GM10266 (cell line): ENCODE results near the gene AGAP6.
"Not testable (repeated sequence)": the region's sequence is repeated elsewhere in the genome, so short reads cannot be mapped to it uniquely, and the experiment has no call there.

ENCODE experiments used
- DNase-seq: peaks from one replicate; pipeline ENCODE4 v3.0.0; 2012; ENCODE audit errors: extremely low spot score

AGAP6 gene

DNA sequence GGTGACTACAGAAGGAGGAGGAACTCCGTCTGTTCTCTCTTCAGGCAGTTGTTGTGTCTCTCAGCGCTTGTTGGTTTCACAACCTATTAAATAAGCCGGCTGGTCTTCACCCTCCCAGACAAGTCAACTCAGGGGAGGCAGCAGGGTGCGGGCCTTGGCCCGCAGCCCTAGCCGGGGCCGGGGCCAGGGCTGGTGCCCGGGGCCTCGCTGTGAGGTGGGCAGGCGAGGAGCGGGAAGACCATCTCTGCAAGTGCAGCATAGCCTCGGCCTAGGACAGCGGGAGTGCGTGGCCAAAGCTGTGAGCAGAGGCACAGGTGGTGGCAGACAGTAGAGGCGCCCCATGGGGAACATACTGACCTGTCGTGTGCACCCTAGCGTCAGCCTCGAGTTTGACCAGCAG is at the start of gene AGAP6:
Gene AGAP6 (plus strand): TSS at position 31 of the 400 bp plus-strand sequence. CDS start 310 bp downstream, at position 341.
- not testable (repeated sequence) for DNase-seq

DNA sequence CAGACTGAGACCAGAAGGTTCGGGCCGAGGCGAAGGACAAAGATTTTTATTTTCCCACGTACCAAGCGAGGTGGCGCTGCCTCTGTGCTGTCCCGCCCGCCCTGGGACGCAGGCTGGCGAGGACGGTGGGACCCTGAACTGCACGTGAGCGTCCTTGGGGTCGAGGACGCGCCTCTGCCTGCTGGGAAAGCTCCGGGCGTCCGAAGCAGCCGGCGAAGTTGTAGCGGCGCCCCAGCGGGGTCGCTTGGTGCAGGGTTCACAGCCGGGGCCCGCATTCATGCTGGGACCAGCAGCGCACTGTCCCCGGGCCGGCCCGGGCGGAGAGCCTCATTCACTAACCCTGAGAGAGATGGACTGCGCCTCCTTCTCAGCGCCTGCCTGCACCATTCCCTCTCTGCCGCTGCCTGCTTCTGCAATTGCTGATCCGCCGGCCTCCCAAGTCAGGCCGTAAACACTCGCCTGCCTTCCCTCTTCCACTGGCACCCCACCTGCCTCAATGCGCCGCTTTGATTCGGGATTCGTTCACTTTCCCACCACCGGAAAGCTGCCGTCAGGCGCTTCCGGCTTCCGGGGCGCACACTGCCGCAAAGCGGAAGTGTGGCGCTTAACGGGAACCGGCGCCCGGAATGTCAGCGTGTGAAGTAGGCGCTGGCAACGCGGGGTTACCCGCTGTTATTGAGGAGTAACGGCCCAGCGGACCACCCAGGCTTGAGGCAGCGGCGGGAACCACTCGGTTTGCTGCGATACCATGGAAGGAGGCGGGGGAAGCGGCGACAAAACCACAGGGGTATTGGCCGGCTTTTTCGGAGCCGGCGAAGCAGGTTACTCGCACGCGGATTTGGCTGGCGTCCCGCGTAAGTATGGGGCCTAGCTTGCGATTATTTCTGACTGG is 46.5 kb upstream of the AGAP6 start, which contains the start of the genes PARG and TIMM23B:
Gene PARG (minus strand): TSS at position 581 of the 892 bp plus-strand sequence. CDS start 302 bp downstream, at position 279.
Gene TIMM23B (plus strand): TSS at position 607 of the 892 bp plus-strand sequence. CDS start 142 bp downstream, at position 749.
- DNase-seq, result peak; percentile 45

DNA sequence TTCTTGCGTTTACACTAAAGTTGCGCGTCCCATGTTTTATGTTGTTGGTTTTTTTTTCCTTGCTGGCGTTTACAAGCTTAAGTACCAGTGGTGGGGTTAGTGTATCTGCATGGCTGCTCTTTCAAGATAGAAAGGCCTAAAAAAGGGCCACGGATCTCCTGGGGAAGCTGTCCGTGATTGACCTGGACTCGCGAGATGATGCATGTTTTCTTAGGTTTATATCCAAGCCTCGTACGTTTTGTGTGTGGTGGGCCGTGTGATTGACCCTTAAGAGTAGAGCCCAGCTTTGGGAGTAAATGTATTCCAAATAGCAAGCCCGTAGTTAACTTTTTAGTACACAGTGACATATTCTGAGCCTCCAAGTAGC is 45.9 kb upstream of the AGAP6 start:
- DNase-seq, result not testable (repeated sequence)

DNA sequence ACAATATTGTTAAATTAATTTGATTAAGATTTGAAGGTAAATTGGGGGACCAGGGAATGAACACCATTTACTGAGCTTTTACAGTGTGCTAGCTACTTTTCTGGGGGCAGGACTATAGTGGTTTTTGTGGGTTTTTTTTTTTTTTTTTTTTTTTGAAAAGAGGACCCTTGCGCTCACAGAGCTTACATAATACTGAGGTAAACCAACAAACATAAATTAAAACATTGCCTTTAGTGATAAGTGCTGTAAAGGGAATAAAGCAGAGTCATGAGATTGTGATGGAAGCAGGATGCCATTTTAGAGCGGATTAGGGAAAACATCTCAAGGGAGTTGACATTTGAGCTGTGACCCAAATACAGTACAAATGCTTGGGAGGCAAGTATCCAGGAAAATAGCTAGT is 44.6 kb upstream of the AGAP6 start:
- DNase-seq, result not testable (repeated sequence)

DNA sequence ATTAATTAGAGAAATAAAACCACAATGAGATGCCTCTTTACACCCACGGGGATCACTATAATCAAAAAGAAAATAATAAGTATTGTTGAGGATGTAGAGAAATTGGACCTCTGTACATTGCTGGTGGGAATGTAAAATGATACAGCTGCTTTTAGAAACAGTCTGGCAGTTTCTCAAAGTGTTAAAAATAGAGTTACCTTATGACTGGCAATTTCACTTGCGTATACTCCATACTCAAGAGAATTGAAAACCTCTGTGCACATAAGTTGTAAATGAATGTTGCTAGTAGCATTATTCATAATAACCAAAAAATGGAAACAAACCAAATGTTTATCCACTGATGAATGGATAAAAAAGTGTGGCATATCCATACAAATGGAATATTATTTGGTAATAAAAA is 40.1 kb upstream of the AGAP6 start:
- not testable (repeated sequence) for DNase-seq

DNA sequence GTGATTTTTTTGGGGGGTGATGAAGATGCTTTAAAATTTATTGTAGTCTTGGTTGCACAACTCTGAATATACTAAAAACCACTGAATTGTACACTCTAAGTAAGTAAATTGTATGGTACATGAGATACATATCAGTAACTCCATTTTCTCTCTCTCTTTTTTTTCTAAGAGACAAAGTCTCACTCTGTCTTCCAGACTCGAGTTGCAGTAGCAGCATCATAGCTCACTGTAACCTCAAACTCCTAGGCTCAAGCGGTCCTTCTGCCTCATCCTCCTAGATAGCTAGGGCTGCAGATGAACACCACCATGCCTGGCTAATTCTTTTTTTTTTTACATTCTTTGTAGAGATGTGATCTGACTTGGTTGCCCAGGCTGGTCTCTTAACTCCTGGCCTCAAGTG is 39.5 kb upstream of the AGAP6 start:
- not testable (repeated sequence) for DNase-seq

DNA sequence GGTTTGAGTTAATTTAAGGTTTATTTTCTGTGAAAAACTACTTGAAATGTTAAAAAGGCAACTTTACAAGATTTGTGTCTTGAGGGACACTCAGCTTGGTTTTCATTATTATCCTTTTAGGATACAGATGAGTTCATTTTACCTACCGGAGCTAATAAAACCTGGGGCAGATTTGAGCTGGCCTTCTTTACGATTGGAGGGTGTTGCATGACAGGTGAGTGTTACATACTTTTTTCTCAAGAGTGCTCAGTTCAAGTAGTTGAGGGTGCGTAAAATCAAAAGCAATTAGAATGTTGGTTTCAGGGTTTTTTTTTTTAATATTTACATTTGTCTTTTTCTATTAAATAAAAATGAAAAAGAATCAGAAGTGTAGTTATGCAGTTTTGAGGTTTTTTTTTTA is 36.2 kb upstream of the AGAP6 start:
- not testable (repeated sequence) for DNase-seq

DNA sequence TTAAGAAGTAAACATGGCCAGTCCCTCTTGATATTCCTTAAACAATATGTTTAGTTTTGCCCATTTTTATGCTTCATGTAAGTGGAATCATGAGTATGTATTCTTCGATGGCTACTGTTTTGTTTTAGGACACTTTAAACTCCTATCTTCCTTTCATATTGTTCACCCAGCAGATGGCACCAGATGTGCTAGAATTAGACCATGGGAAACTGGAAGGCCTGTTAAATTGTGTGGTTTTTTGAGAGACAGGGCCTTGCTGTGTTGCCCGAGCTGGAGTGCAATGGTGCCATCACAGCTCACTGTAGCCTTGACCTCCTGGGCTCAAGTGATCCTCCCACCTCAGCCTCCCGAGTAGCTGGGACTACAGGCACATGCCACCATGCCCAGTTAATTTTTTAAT is 35.1 kb upstream of the AGAP6 start:
- DNase-seq, result not testable (repeated sequence)

DNA sequence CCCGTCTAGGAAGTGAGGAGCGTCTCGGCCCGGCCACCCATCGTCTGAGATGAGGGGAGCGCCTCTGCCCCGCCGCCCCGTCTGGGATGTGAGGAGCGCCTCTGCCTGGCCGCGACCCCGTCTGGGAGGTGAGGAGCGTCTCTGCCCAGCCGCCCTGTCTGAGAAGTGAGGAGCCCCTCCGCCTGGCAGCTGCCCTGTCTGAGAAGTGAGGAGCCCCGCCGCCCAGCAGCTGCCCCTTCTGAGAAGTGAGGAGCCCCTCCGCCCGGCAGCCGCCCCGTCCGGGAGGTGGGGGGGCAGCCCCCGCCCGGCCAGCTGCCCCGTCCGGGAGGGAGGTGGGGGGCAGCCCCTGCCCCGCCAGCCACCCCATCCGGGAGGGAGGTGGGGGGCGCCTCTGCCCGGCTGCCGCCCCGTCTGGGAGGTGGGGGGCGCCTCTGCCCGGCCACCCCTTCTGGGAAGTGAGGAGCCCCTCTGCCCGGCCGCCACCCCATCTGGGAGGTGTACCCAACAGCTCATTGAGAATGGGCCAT is 17.8 kb upstream of the AGAP6 start:
- not testable (repeated sequence) for DNase-seq

DNA sequence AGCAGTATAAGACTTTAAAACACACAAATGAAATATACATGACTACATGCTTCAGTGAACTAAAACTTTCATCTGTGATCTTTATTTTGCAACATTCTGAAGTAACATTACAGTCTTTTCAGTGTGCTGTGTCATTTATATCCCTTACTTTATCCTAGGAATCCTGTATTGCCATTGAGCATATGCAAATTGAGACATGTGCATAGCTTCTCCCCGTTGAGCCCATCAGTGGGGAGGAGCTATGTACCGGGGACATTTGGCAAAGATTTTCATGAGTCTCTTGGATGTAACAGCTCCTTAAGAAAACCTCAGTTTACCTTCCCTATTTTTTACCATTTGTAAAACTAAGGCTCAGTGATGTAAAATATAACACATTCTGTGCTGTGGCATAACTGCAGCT is 16.7 kb upstream of the AGAP6 start:
- DNase-seq, result not testable (repeated sequence)

DNA sequence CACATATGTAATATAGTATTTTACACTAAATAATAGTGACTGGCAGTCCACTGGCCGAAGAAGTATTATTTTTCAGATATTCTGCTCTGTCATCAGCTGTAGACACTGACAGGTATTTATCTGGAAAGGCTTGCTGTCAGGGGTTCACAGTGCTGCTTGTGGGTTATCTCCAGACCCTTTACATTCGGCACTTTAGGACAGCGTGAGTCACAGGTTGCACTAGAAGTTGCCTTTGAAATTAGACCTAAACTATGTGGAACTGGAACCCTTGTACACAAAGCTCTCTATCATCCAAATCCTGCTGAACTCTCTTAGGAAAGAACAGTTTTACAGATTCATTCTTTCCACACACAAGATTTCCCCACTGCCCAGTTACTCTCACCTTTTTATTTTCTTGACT is 16.1 kb upstream of the AGAP6 start:
- DNase-seq, result not testable (repeated sequence)

DNA sequence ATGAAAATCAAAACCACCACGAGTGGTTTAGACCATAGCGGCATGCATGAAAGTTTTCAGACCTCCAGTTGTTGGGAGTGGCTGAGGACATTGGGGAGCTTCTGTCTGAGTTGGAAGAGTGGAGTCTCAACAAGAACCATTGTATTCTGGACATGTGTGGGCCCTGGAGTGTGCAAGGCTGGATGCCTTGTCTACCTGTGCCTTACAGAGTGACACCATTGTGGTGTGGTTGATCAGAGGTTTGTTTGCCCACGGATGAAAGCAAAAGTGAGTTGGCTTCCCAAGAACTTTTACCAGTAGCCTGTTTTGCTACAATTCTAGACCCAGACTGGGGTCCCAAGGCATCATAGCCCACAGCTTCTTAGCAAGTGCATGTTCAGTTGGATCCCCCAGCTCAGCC is 10.4 kb upstream of the AGAP6 start:
- not testable (repeated sequence) for DNase-seq

DNA sequence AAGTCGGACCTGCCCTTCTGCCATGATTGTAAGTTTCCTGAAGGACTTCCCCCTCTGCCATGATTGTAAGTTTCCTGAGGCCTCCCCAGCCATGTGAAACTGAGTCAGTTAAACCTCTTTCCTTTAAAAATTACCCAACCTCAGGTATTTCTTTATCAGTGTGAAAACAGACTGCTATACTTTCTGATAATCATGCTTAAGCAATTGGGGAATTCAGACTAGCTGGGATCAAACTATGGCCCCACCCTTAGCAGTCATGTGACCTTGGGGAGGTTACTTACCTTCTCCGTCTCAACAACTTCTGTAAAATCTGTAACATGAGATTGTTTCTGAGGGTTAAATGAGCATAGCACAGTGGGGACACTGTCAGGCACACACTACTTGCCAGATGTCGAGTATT is 999 bp upstream of the AGAP6 start:
- DNase-seq, result not testable (repeated sequence)

DNA sequence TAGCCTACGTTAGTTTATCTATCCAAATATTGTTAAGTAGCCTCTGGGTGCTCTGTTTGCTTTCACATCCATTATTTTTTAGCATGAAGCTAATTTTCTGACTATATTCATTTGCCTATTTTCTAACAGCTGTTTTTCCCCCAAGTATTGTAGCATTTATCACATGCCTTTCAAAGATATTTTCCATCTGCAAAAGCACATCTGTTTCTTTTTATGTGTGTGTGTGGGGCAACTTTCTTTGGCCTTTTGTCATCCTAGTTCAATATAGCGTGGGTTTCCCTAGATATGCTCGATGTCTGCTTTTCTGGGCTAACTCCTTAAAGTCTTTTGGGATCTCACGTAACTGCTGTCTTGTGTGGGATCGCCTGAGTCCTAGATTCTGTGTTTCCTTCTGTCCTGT is 7.1 kb downstream of the AGAP6 start:
- DNase-seq, result not testable (repeated sequence)

DNA sequence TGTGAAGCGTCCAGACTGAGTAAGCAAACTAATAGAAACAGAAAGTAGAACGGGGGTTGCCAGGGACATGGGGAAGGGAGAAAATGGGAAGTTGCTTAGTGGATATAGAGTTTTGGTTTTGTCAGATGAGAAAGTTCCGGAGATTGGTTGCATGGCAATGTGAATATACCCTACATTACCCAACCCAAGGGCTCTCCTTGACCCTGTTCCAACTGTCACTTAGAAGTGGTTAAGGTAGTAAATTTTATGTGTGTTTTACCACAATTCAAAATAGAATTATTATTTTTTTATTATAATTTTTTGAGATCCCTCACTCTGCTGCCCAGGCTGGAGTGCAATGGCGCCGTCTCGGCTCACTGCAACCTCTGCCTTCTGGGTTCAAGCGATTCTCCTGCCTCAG is 25.8 kb downstream of the AGAP6 start:
- not testable (repeated sequence) for DNase-seq

DNA sequence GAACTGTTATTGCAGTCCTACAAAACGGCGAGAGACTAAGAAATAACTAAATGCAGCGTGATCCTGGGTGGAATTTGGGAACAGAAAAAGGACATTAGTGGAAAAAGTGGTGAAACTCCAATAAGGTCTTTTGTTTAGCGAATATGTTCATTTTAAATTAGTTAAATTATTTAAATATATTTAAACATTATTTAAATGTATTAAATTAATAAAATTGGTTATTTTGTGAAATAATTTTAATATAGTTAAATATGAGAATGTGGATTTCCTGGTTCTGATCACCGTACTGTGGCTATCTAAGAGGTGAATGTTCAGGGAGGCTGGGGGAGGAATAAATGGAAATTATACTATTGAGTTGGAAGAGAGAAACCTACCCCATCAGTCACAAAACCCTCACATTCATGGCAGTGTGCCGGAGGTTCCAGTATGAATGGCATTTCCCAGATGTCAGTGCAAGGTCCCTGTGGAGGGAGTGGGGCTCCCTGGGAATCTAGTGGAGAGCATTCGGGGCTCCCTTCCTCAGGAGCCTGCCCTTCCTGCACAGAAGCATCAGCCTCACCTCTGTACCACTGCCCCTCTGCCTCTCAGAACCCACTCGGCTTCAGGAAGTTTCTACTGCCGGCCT is 27.5 kb downstream of the AGAP6 start:
- not testable (repeated sequence) for DNase-seq

DNA sequence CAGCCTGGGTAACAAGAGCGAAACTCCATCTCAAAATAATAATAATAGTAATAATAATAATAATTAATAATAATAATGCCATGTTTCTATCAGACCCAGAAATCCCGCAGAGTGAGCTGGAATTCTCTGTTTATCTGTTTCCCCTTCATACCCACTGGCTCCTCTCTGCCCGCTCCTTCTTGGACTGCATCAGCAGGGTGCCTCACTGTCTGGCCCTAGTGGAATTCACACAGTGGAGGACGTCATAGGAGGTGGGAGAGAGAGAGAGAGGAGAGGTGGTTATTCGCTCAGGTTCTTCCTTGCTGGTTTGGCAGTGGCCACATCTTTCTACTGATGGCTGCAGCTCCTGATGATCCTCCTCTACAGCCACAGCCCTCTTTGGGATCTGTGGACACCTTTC is 28.7 kb downstream of the AGAP6 start:
- DNase-seq, result not testable (repeated sequence)

DNA sequence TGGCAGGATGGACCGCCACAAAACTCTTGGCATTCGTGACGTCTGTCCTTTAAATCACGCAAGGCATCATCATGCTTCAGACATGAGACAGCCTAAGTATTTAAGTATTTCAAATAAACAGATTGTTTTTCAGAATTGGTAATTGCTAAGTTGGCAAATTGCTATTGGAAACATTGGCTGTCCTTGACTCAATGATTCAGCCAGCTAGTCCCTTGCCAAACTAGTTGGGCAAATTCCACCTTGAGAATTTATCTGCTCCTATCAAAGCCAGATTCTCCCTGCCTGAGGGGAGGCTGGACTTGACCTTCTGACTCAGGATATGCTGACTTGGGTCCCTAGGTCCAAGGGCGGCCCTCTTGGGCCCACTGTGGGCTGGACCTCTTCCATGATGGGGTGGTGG is 29.4 kb downstream of the AGAP6 start:
- not testable (repeated sequence) for DNase-seq

DNA sequence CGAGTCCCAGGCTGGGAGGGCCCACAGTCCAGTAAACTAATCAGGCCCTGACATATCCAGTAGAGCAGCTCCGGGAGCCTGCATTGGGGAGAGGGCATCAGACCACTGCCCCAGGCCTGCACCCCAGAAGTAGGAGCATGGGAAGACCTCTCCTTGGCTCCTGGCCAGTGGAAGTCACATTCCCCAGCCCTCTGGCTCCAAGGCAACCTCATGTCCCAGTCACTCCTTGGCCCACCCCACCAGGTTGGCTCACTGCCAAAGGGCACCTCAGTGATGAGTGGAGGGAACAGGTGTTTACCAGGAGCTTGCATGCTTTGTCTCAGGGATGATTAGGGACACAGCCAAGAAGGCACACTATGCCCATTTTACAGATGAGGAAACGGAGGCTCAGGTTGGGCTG is 31.1 kb downstream of the AGAP6 start:
- DNase-seq, result not testable (repeated sequence)

DNA sequence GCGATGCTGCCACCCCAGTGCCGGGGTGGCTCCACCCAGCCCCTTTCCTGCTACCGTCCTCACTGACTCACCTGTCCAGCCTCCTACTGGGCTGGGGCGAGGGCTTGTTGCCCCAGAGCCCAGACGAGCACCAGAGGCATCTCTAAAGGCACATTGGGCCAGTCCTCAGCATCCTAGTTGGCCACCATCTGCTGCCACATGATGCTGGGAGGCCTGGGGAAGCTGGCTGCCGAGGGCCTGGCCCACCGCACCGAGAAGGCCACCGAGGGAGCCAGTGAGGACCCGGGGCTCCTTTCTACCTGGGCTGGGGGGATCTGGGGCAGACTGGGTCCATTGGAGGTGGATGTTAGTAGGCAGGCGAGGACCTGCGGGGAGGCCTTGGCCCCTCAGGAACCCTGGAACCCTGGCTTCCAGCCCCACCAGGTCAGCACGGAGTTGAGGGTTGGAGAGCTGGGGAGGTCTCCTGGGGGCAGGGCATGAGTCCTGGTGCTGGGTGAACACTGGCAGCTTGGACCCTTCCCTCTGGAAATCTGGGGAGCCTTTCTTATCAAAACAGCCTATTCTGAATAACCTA is 32.3 kb downstream of the AGAP6 start:
- DNase-seq, result not testable (repeated sequence)
